ENCODE measurements around the gene SERTAD1. TPM values are rescaled to one million over a fixed set of nuclear protein-coding genes. Genes with fewer than 3 reads are reported as not detected.

SERTAD1 gene
- total RNA-seq, 1 experiment from 2014 or later: 12.3 TPM

DNA sequence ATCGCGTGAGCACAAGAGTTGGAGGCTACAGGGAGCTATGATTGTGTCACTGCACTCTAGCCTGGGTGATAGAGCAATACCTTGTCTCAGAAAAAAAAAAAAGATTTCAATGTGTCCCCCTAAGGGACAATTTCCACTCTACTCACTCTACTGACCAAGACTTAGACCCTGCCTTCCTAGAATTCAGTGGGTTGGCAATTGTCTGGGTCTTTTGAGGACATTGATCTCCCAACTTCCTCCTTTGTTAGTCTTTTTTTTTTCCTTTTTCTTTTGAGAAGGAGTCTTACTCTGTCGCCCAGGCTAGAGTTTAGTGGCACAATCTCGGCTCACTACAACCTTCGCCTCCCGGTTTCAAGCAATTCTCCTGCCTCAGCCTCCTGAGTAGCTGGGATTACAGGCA, 43.2 kb upstream of the SERTAD1 start:
- Mint-ChIP-seq H3K27ac (ENCODE audit: unreplicated experiment) (no peak overlapping the region), H3K36me3 (ENCODE audit: insufficient read depth, unreplicated experiment) (peaks cover 24% of the 10 kb centered on the region), H3K27me3 (ENCODE audit: unreplicated experiment) (peaks cover 17% of the 10 kb centered on the region), H3K4me3 (ENCODE audit: low read depth, unreplicated experiment) (no peak overlapping the region), H3K4me1 (ENCODE audit: low read depth, unreplicated experiment) (peaks cover 21% of the 10 kb centered on the region), H3K9me3 (ENCODE audit: low read depth, unreplicated experiment) (no peaks in the 10 kb centered on the region)
- DNase-seq: no peak
- TF ChIP-seq, protein P1, sequence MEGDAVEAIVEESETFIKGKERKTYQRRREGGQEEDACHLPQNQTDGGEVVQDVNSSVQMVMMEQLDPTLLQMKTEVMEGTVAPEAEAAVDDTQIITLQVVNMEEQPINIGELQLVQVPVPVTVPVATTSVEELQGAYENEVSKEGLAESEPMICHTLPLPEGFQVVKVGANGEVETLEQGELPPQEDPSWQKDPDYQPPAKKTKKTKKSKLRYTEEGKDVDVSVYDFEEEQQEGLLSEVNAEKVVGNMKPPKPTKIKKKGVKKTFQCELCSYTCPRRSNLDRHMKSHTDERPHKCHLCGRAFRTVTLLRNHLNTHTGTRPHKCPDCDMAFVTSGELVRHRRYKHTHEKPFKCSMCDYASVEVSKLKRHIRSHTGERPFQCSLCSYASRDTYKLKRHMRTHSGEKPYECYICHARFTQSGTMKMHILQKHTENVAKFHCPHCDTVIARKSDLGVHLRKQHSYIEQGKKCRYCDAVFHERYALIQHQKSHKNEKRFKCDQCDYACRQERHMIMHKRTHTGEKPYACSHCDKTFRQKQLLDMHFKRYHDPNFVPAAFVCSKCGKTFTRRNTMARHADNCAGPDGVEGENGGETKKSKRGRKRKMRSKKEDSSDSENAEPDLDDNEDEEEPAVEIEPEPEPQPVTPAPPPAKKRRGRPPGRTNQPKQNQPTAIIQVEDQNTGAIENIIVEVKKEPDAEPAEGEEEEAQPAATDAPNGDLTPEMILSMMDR (IDR thresholded peaks at IDR 0.05; ENCODE audit: unreplicated experiment): no peak
- intact Hi-C loops (cut with micrococcal nuclease; ENCODE audit: unreplicated experiment): loop anchor here (10.0 kb wide), 1 partner anchor 126 kb away; no protein-coding TSS in a partner anchor
- CTCF ChIA-PET: no interaction called here
- no TSS peak for BruUV-seq (replicated peaks)

DNA sequence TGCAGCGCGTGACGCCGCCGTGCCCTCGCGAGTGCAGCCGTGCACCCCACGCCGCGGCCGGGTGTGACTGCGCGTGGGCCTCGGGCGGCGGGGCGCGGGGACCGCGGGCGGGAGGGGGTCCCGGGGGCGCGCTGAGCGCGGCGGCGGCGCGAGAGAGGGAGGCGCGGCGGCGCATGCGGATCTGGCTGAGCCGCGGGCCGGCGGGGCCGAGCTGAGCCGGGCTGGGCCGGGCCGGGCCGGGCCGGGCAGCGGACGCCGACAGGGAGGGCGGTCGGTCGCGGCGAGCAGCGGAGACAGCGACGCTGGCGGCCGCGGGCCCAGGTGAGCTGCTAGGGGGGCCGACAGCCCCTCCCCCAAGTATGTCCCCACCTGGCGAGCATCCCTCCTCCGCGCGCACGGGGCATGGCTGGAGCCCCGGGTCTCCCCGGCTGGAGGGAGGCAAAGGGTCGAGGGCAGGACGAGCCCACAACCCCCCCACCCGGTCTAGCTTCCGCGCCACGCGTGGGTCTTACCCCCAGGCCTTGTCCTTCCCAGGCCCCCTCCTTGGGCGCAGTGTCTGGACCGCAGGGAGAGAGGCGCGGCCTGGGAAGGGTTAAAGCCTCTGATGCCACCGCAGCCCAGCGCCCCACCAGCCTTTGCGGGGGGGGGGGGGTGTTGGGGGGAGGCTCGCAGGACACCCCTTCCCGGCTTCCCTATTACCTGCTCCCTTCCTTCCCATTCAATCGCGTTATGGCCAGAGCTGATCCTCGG, 41.4 kb upstream of the SERTAD1 start, which contains the start of gene SPTBN4:
Gene SPTBN4 (plus strand): TSS at position 17 of the 750 bp plus-strand sequence. CDS start 5,621 bp downstream, outside the sequence.
- Mint-ChIP-seq H3K27me3 (ENCODE audit: unreplicated experiment) (peaks cover 17% of the 10 kb centered on the region), H3K36me3 (ENCODE audit: insufficient read depth, unreplicated experiment) (peaks cover 25% of the 10 kb centered on the region), H3K4me3 (ENCODE audit: low read depth, unreplicated experiment) (peak within 1 kb of the TSS; percentile 99), H3K27ac (ENCODE audit: unreplicated experiment) (peak within 1 kb of the TSS; percentile 20), H3K9me3 (ENCODE audit: low read depth, unreplicated experiment) (no peaks in the 10 kb centered on the region), H3K4me1 (ENCODE audit: low read depth, unreplicated experiment) (peaks cover 32% of the 10 kb centered on the region)
- CTCF ChIA-PET: interaction anchor here (1.1 to 3.8 kb wide), 2 partner anchors 46 to 168 kb away, joined by 4 to 29 read pairs; no protein-coding TSS in a partner anchor
- no TSS peak for BruUV-seq (replicated peaks)
- TF ChIP-seq, protein P1 (IDR thresholded peaks at IDR 0.05; ENCODE audit: unreplicated experiment): no peak
- DNase-seq: no peak
- intact Hi-C loops (cut with micrococcal nuclease; ENCODE audit: unreplicated experiment): loop anchor here (10.0 kb wide), 1 partner anchor 128 kb away; no protein-coding TSS in a partner anchor

DNA sequence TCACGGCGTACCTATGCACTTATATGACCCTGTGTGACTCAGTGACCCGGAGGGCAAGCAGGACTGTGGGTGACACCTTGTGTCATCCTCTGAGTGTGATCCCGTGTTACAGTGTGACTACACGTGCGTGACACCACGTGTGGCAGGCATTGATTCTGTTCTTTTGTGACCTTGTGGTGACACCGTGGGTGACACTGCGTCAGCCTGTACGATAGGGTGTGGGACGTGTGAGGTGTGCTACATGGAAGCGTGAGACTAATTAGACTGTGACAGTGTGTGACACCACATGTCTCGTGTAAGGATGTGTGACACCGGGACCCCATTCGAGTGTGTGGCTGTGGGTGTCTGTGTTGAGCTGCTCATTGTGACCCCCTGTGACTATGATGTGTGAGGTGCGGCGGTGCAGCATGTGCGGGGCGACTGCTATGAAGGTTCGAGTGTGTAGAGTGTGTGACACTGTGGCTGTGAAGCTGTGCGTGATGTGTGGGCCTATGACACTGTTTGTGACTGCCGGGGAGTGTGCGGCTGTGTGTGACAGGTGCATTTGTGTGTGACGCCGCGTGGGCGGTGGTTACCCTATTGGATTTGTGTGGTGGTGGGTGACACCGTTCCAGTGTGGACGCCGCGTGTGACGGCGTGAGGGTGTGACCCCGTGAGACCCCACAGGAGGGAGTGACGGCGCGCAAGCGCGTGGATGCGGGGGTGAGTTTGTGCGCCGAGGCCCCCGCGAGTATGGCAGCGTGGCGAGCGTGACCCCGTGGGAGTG, 40.6 kb upstream of the SERTAD1 start:
- H3K4me3 Mint-ChIP-seq (ENCODE audit: low read depth, unreplicated experiment): peak overlapping the region; percentile 99
- intact Hi-C loops (cut with micrococcal nuclease; ENCODE audit: unreplicated experiment): loop anchor here (10.0 kb wide), 1 partner anchor 128 kb away; no protein-coding TSS in a partner anchor
- H3K9me3 Mint-ChIP-seq (ENCODE audit: low read depth, unreplicated experiment): no peaks in the 10 kb centered on the region
- BruUV-seq (replicated peaks): no TSS peak
- peak overlapping the region; percentile 20 for H3K27ac Mint-ChIP-seq (ENCODE audit: unreplicated experiment)
- no peak for DNase-seq
- TF ChIP-seq, protein P1 (IDR thresholded peaks at IDR 0.05; ENCODE audit: unreplicated experiment): no peak
- peaks cover 25% of the 10 kb centered on the region for H3K36me3 Mint-ChIP-seq (ENCODE audit: insufficient read depth, unreplicated experiment)
- peaks cover 32% of the 10 kb centered on the region for H3K4me1 Mint-ChIP-seq (ENCODE audit: low read depth, unreplicated experiment)
- peaks cover 17% of the 10 kb centered on the region for H3K27me3 Mint-ChIP-seq (ENCODE audit: unreplicated experiment)
- CTCF ChIA-PET: interaction anchor here (0.7 to 3.8 kb wide), 10 partner anchors 19 to 169 kb away, joined by 3 to 29 read pairs (median 4); partner anchors contain the start of gene SERTAD1

DNA sequence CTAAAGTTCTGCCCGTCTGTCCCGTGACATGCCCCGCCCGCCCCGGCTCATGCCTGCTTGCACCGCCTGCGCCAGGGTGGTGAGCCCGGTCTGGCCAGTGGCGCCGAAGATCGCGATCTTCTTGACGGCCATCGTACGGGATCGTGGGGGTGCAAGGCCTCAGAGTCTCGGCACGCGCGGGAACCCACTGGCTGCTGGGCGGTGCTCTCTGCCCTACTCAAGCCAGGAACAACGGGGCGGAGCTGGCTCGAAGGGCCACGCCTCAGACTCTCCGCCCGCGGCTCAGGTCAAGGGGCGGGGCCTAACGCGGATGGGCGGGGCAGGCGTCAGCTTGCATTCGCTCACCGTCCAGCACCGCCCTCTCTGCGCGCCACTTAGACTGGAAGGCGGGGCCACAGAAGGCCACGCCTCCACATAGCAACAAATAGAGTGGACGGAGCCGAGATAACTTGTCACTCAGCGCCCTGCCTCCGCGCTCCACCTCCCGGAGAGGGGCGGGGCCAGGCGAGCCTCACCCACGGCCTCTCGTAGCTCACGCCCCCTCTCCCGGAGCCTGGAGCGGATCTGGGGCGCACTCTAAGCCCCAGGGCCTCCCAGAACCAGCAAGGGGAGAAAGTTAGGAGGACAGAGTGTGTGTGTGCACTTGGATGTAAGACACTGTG, 39.9 kb upstream of the SERTAD1 start, which contains the start of gene BLVRB:
Gene BLVRB (minus strand): TSS at position 189 of the 662 bp plus-strand sequence. CDS start 57 bp downstream, at position 132.
- peaks cover 17% of the 10 kb centered on the region for H3K27me3 Mint-ChIP-seq (ENCODE audit: unreplicated experiment)
- CTCF ChIA-PET: interaction anchor here (0.6 to 3.8 kb wide), 15 partner anchors 19 to 678 kb away, joined by 3 to 29 read pairs (median 4); partner anchors contain the start of gene SERTAD1
- peak; percentile 100 for DNase-seq
- H3K27ac Mint-ChIP-seq (ENCODE audit: unreplicated experiment): peak within 1 kb of the TSS; percentile 83
- no TSS peak for BruUV-seq (replicated peaks)
- peaks cover 32% of the 10 kb centered on the region for H3K4me1 Mint-ChIP-seq (ENCODE audit: low read depth, unreplicated experiment)
- peaks cover 25% of the 10 kb centered on the region for H3K36me3 Mint-ChIP-seq (ENCODE audit: insufficient read depth, unreplicated experiment)
- intact Hi-C loops (cut with micrococcal nuclease; ENCODE audit: unreplicated experiment): loop anchor here (10.0 kb wide), 1 partner anchor 129 kb away; no protein-coding TSS in a partner anchor
- H3K4me3 Mint-ChIP-seq (ENCODE audit: low read depth, unreplicated experiment): peak within 1 kb of the TSS; percentile 99
- H3K9me3 Mint-ChIP-seq (ENCODE audit: low read depth, unreplicated experiment): no peaks in the 10 kb centered on the region
- TF ChIP-seq, protein P1 (IDR thresholded peaks at IDR 0.05; ENCODE audit: unreplicated experiment): no peak
